Type B pancreatic cell (in vitro differentiated cells): Measurements from ENCODE around the gene BPHL. TPM values are rescaled to one million over a fixed set of nuclear protein-coding genes. Genes with fewer than 3 reads are reported as not detected.
A peak's percentile ranks its signal among the peaks of the same experiment; 100 is the strongest.
"Not testable (repeated sequence)": the region's sequence is repeated elsewhere in the genome, so short reads cannot be mapped to it uniquely, and the experiment has no call there.

ENCODE experiments used
- DNase-seq: peaks from one replicate; pipeline ENCODE4 v3.0.0; 2021; ENCODE audit warnings: mixed read lengths; ENCODE audit not compliant: unreplicated experiment; ENCODE audit errors: extremely low spot score
- H3K27ac Mint-ChIP-seq: 2 replicates; pipeline ENCODE4 v1.8.0; 2021; ENCODE audit warnings: mild to moderate bottlenecking, mixed read lengths
- H3K27me3 Mint-ChIP-seq: 2 replicates; pipeline ENCODE4 v1.8.0; 2021; ENCODE audit warnings: mixed read lengths
- H3K36me3 Mint-ChIP-seq: 2 replicates; pipeline ENCODE4 v1.8.0; 2021; ENCODE audit warnings: mixed read lengths
- H3K4me1 Mint-ChIP-seq: one replicate; pipeline ENCODE4 v1.8.0; 2021; ENCODE audit warnings: mixed read lengths; ENCODE audit not compliant: unreplicated experiment
- H3K4me3 Mint-ChIP-seq: 2 replicates; pipeline ENCODE4 v1.8.0; 2021; ENCODE audit warnings: mild to moderate bottlenecking, mixed read lengths
- H3K9me3 Mint-ChIP-seq: 2 replicates; pipeline ENCODE4 v1.8.0; 2021; ENCODE audit warnings: mixed read lengths
- CTCF ChIP-seq: fragments of 200-600 bp; sonication (generic); conservative IDR thresholded peaks from 2 replicates; pipeline ENCODE4 v1.5.0; 2021; ENCODE audit warnings: antibody characterized with exemption, mild to moderate bottlenecking
- total RNA-seq: library from RNA; stranded (reverse); gene quantifications from 2 replicates; pipeline ENCODE4 v1.2.1, GENCODE V29; 2021; ENCODE audit warnings: low replicate concordance

The BPHL gene
- total RNA-seq, 1 donor from 2014 or later: 56.2 TPM

GRCh38 chr6:3131695-3132094 lies 13.2 kb downstream of the BPHL start:
- H3K4me1 Mint-ChIP-seq: no peaks in the 10 kb centered on the region
- no peak for TF ChIP-seq CTCF
- no peaks in the 10 kb centered on the region for H3K9me3 Mint-ChIP-seq
- DNase-seq: no peak
- H3K36me3 Mint-ChIP-seq: peaks cover 36% of the 10 kb centered on the region
- H3K27me3 Mint-ChIP-seq: no peaks in the 10 kb centered on the region
- H3K27ac Mint-ChIP-seq: no peak overlapping the region
- H3K4me3 Mint-ChIP-seq: no peak overlapping the region

GRCh38 chr6:3133515-3133914 lies 15.0 kb downstream of the BPHL start:
- Mint-ChIP-seq H3K27me3 (no peaks in the 10 kb centered on the region), H3K4me1 (no peaks in the 10 kb centered on the region), H3K9me3 (no peaks in the 10 kb centered on the region), H3K4me3 (no peak overlapping the region), H3K36me3 (peaks cover 43% of the 10 kb centered on the region), H3K27ac (no peak overlapping the region)
- DNase-seq: no peak
- no peak for TF ChIP-seq CTCF

- peak overlapping the region; percentile 4 for H3K4me3 Mint-ChIP-seq
- H3K9me3 Mint-ChIP-seq: no peaks in the 10 kb centered on the region
- no peak for DNase-seq
- H3K27ac Mint-ChIP-seq: peak overlapping the region; percentile 13
- H3K4me1 Mint-ChIP-seq: no peaks in the 10 kb centered on the region
- H3K36me3 Mint-ChIP-seq: peaks cover 45% of the 10 kb centered on the region
- no peak for TF ChIP-seq CTCF
- H3K27me3 Mint-ChIP-seq: no peaks in the 10 kb centered on the region
Observed at GRCh38 chr6:3135668-3136291, 17.3 kb downstream of the BPHL start.

GRCh38 chr6:3136292-3137011 lies 17.9 kb downstream of the BPHL start:
- peak overlapping the region; percentile 13 for H3K27ac Mint-ChIP-seq
- H3K27me3 Mint-ChIP-seq: no peaks in the 10 kb centered on the region
- peaks cover 42% of the 10 kb centered on the region for H3K36me3 Mint-ChIP-seq
- TF ChIP-seq CTCF: no peak
- H3K4me3 Mint-ChIP-seq: peak overlapping the region; percentile 4
- H3K4me1 Mint-ChIP-seq: no peaks in the 10 kb centered on the region
- no peak for DNase-seq
- no peaks in the 10 kb centered on the region for H3K9me3 Mint-ChIP-seq

GRCh38 chr6:3137057-3137777 lies 18.7 kb downstream of the BPHL start:
- H3K4me3 Mint-ChIP-seq: no peak overlapping the region
- DNase-seq: no peak
- H3K36me3 Mint-ChIP-seq: peaks cover 37% of the 10 kb centered on the region
- TF ChIP-seq CTCF: no peak
- no peaks in the 10 kb centered on the region for H3K9me3 Mint-ChIP-seq
- no peaks in the 10 kb centered on the region for H3K4me1 Mint-ChIP-seq
- no peaks in the 10 kb centered on the region for H3K27me3 Mint-ChIP-seq
- H3K27ac Mint-ChIP-seq: no peak overlapping the region

- not testable (repeated sequence) for H3K4me3 Mint-ChIP-seq, DNase-seq, H3K4me1 Mint-ChIP-seq, H3K27me3 Mint-ChIP-seq, H3K27ac Mint-ChIP-seq, H3K9me3 Mint-ChIP-seq
- peaks cover 35% of the 10 kb centered on the region for H3K36me3 Mint-ChIP-seq
Observed at GRCh38 chr6:3137873-3138272, 19.4 kb downstream of the BPHL start.
